Measurements from ENCODE around the gene HERC6.

DNA sequence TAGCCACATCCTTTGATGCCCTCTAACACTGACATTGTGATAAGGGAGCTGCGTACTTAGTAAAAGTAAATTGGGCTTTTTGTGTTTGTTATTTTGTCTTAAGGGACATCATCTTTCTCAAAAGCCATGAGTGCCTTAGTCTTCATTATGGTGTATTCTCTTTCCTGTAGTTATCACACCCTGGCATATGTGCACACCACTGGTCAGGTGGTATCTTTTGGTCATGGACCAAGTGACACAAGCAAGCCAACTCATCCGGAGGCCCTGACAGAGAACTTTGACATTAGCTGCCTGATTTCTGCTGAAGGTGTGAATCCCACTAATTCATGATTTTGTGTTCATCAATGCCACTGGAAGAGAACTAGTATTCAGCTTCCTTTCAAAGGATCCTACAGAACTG, 18.0 kb downstream of the HERC6 start:
- TF ChIP-seq, protein P1, sequence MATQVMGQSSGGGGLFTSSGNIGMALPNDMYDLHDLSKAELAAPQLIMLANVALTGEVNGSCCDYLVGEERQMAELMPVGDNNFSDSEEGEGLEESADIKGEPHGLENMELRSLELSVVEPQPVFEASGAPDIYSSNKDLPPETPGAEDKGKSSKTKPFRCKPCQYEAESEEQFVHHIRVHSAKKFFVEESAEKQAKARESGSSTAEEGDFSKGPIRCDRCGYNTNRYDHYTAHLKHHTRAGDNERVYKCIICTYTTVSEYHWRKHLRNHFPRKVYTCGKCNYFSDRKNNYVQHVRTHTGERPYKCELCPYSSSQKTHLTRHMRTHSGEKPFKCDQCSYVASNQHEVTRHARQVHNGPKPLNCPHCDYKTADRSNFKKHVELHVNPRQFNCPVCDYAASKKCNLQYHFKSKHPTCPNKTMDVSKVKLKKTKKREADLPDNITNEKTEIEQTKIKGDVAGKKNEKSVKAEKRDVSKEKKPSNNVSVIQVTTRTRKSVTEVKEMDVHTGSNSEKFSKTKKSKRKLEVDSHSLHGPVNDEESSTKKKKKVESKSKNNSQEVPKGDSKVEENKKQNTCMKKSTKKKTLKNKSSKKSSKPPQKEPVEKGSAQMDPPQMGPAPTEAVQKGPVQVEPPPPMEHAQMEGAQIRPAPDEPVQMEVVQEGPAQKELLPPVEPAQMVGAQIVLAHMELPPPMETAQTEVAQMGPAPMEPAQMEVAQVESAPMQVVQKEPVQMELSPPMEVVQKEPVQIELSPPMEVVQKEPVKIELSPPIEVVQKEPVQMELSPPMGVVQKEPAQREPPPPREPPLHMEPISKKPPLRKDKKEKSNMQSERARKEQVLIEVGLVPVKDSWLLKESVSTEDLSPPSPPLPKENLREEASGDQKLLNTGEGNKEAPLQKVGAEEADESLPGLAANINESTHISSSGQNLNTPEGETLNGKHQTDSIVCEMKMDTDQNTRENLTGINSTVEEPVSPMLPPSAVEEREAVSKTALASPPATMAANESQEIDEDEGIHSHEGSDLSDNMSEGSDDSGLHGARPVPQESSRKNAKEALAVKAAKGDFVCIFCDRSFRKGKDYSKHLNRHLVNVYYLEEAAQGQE (IDR thresholded peaks at IDR 0.05; ENCODE audit: unreplicated experiment): no peak
- TF ChIP-seq, protein P2, sequence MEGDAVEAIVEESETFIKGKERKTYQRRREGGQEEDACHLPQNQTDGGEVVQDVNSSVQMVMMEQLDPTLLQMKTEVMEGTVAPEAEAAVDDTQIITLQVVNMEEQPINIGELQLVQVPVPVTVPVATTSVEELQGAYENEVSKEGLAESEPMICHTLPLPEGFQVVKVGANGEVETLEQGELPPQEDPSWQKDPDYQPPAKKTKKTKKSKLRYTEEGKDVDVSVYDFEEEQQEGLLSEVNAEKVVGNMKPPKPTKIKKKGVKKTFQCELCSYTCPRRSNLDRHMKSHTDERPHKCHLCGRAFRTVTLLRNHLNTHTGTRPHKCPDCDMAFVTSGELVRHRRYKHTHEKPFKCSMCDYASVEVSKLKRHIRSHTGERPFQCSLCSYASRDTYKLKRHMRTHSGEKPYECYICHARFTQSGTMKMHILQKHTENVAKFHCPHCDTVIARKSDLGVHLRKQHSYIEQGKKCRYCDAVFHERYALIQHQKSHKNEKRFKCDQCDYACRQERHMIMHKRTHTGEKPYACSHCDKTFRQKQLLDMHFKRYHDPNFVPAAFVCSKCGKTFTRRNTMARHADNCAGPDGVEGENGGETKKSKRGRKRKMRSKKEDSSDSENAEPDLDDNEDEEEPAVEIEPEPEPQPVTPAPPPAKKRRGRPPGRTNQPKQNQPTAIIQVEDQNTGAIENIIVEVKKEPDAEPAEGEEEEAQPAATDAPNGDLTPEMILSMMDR (conservative IDR thresholded peaks at IDR 0.05; ENCODE audit: low read depth in 2 of 2): no peak
- TF ChIP-seq POLR2AphosphoS5 (IDR thresholded peaks at IDR 0.05; ENCODE audit: low read depth) (no peak), CREB1 (CRISPR knock-in tag; IDR thresholded peaks at IDR 0.05; ENCODE audit: low read depth) (no peak), EZH2 (IDR thresholded peaks at IDR 0.05; ENCODE audit: low read depth, unreplicated experiment) (no peak), ZNF331 (CRISPR knock-in tag; IDR thresholded peaks at IDR 0.05; ENCODE audit: low read depth) (no peak), EZH2phosphoT487 (IDR thresholded peaks at IDR 0.05; ENCODE audit: unreplicated experiment) (no peak)
